ENCODE data around the gene ZFYVE28. TPM values are rescaled to one million over a fixed set of nuclear protein-coding genes. Genes with fewer than 3 reads are reported as not detected.

Gene ZFYVE28
- total and polyA plus RNA-seq, 10 of the 15 experiments (the other 5 are each of a cell fraction or from before 2014, with no cell fraction given), result 0.06 to 1.9 (median 0.22) TPM; not detected in 1

- TF ChIP-seq ZBED1 (IDR thresholded peaks at IDR 0.05; ENCODE audit: borderline replicate concordance), result no peak
- TF ChIP-seq POLR2A (IDR thresholded peaks at IDR 0.05; ENCODE audit: low read depth, low read length), result peak; percentile 63
- no peak for TF ChIP-seq NRF1 (conservative IDR thresholded peaks at IDR 0.05; ENCODE audit: low read depth, low read length)
- TF ChIP-seq E2F4 (IDR thresholded peaks at IDR 0.05; ENCODE audit: low read depth, low read length), result no peak
- no peak for TF ChIP-seq SMAD5 (IDR thresholded peaks at IDR 0.05; ENCODE audit: low read depth)
- TF ChIP-seq NR2F1 (conservative IDR thresholded peaks at IDR 0.05), result no peak
- H3K36me3 ChIP-seq (ENCODE audit: control insufficient read depth in 2 of 2, insufficient read depth in 2 of 2, low read length in 1 of 2), result no peaks in the 10 kb centered on the region
- FAIRE-seq, result no peak
- H3K9ac ChIP-seq (ENCODE audit: control insufficient read depth, insufficient read depth, low read length), result no peak overlapping the region
- no peak for ATAC-seq
- no peak overlapping the region for H3K4me2 ChIP-seq (ENCODE audit: control insufficient read depth, insufficient read depth)
- BruUV-seq (replicated peaks), result no TSS peak
- SMC1A ChIA-PET (ENCODE audit: uncharacterized antibody, unreplicated experiment), result no interaction called here
- H3K79me2 ChIP-seq (ENCODE audit: control insufficient read depth, insufficient read depth, low read length), result no peaks in the 10 kb centered on the region
- POLR2A ChIA-PET, result interaction anchor here (0.5 kb wide), 1 partner anchor 334 kb away, joined by 3 read pairs; no protein-coding TSS in a partner anchor
- no peaks in the 10 kb centered on the region for H3K27me3 ChIP-seq (replicated peaks in 1 of 2; ENCODE audit: control insufficient read depth in 2 of 2, insufficient read depth in 2 of 2, low read length in 1 of 2)
- RAD21 ChIA-PET (ENCODE audit: unreplicated experiment), result no interaction called here
- intact Hi-C loops (cut with micrococcal nuclease; ENCODE audit: unreplicated experiment), result no loop called here
- no peak for DNase-seq (ENCODE audit: low read depth, low spot score)
- H3K9me3 ChIP-seq (replicated peaks; ENCODE audit: control insufficient read depth, insufficient read depth, low read length), result no peaks in the 10 kb centered on the region
- in situ Hi-C loops (cut with MboI), result no loop called here
- H3K4me1 ChIP-seq (ENCODE audit: control insufficient read depth, insufficient read depth, low read length), result peaks cover 6% of the 10 kb centered on the region; the same call in 1 of the 2 replicates
- H2AFZ ChIP-seq (ENCODE audit: control insufficient read depth, low read depth, low read length), result no peak overlapping the region
- H4K20me1 ChIP-seq (ENCODE audit: control insufficient read depth, insufficient read depth), result no peaks in the 10 kb centered on the region
- 87% methylated on average over 42 of the region's 42 CpGs for WGBS (ENCODE audit: insufficient coverage, insufficient replicate concordance, low lambda C conversion rate, missing lambda C conversion rate)
- H3K27ac ChIP-seq (ENCODE audit: control insufficient read depth, insufficient read depth), result no peak overlapping the region
- CTCF ChIA-PET, result no interaction called here
- no peak overlapping the region for H3K4me3 ChIP-seq
These were observed 171.1 kb downstream of the ZFYVE28 start for GRCh38 chr4:2247128-2248043.

Data from GM12878 (cell line).